ENCODE results near the gene RHBDL1. TPM values are rescaled to one million over a fixed set of nuclear protein-coding genes. Genes with fewer than 3 reads are reported as not detected.

Gene RHBDL1
- total and polyA plus RNA-seq, 4 donors: 0.35 to 0.84 (median 0.70) TPM

- no peak overlapping the region for H3K4me3 ChIP-seq (ENCODE audit: low read depth in 1 of 3, low read length in 3 of 3)
- H3K9ac ChIP-seq (ENCODE audit: low read depth in 1 of 2, low read length in 2 of 2): no peak overlapping the region
- H3K9me3 ChIP-seq (ENCODE audit: control insufficient read depth in 4 of 4, low read length in 3 of 4): no peaks in the 10 kb centered on the region
- H3K4me1 ChIP-seq (ENCODE audit: control insufficient read depth in 4 of 4, insufficient read depth in 4 of 4, low read length in 3 of 4): peaks cover 0 to 4% (median 0%) of the 10 kb centered on the region in 4 donors
- peaks cover 4 to 20% (median 14%) of the 10 kb centered on the region in 4 donors for H3K27me3 ChIP-seq (ENCODE audit: control insufficient read depth in 4 of 4, insufficient read depth in 4 of 4, low read length in 3 of 4)
- DNase-seq (ENCODE audit: low spot score): no peak
- 43% methylated on average over 14 of the region's 14 CpGs for WGBS
- no peak overlapping the region for H3K27ac ChIP-seq (ENCODE audit: low read depth in 1 of 2, low read length in 2 of 2)
- H3K36me3 ChIP-seq (ENCODE audit: control insufficient read depth in 4 of 4, insufficient read depth in 3 of 4, low read depth in 1 of 4, low read length in 3 of 4): no peaks in the 10 kb centered on the region
- TF ChIP-seq GABPA (IDR thresholded peaks at IDR 0.05 in 1 of 2, conservative IDR thresholded peaks at IDR 0.05 in 1 of 2): no peak
- TF ChIP-seq HNF4A (conservative IDR thresholded peaks at IDR 0.05): no peak
- TF ChIP-seq MAX (IDR thresholded peaks at IDR 0.05): no peak
- TF ChIP-seq CTCF (IDR thresholded peaks at IDR 0.05; ENCODE audit: low read depth, low read length, missing input control): no peak
- TF ChIP-seq RAD21 (IDR thresholded peaks at IDR 0.05): no peak
- TF ChIP-seq JUND (IDR thresholded peaks at IDR 0.05): no peak
- no peak for TF ChIP-seq TAF1 (conservative IDR thresholded peaks at IDR 0.05)
- TF ChIP-seq HNF4G (IDR thresholded peaks at IDR 0.05): no peak
- TF ChIP-seq NR2F2 (IDR thresholded peaks at IDR 0.05): no peak
- no peak for TF ChIP-seq RXRA (IDR thresholded peaks at IDR 0.05)
- TF ChIP-seq REST (IDR thresholded peaks at IDR 0.05): no peak
Measured at GRCh38 chr16:707062-707538, 31.6 kb downstream of the RHBDL1 start.

- TF ChIP-seq RAD21 (IDR thresholded peaks at IDR 0.05): no peak
- no peak for TF ChIP-seq TAF1 (conservative IDR thresholded peaks at IDR 0.05)
- TF ChIP-seq NR2F2 (IDR thresholded peaks at IDR 0.05): no peak
- TF ChIP-seq JUND (IDR thresholded peaks at IDR 0.05): no peak
- TF ChIP-seq ATF3 (IDR thresholded peaks at IDR 0.05): no peak
- TF ChIP-seq FOXA1 (IDR thresholded peaks at IDR 0.05): no peak
- H3K9me3 ChIP-seq (ENCODE audit: control insufficient read depth in 4 of 4, low read length in 3 of 4): no peaks in the 10 kb centered on the region
- no peak overlapping the region for H3K9ac ChIP-seq (ENCODE audit: low read depth in 1 of 2, low read length in 2 of 2)
- H3K4me3 ChIP-seq (ENCODE audit: low read depth in 1 of 3, low read length in 3 of 3): no peak overlapping the region
- H3K27ac ChIP-seq (ENCODE audit: low read depth in 1 of 2, low read length in 2 of 2): no peak overlapping the region
- WGBS: 53% methylated on average over 3 of the region's 3 CpGs
- no peak for DNase-seq (ENCODE audit: low spot score)
- peaks cover 0 to 4% (median 0%) of the 10 kb centered on the region in 4 donors for H3K4me1 ChIP-seq (ENCODE audit: control insufficient read depth in 4 of 4, insufficient read depth in 4 of 4, low read length in 3 of 4)
- peaks cover 4 to 20% (median 14%) of the 10 kb centered on the region in 4 donors for H3K27me3 ChIP-seq (ENCODE audit: control insufficient read depth in 4 of 4, insufficient read depth in 4 of 4, low read length in 3 of 4)
- H3K36me3 ChIP-seq (ENCODE audit: control insufficient read depth in 4 of 4, insufficient read depth in 3 of 4, low read depth in 1 of 4, low read length in 3 of 4): no peaks in the 10 kb centered on the region
Measured at GRCh38 chr16:708019-708418, 32.5 kb downstream of the RHBDL1 start.

All from liver (tissue), 9 donors.